GM19099 (cell line): ENCODE results near the gene CDK5.
A peak's percentile ranks its signal among the peaks of the same experiment; 100 is the strongest.

ENCODE experiments used
- POLR2A ChIP-seq: IDR thresholded peaks from 3 replicates; pipeline ENCODE4 v1.6.1; 2011; ENCODE audit warnings: low read depth; ENCODE audit not compliant: insufficient read length; ENCODE audit errors: extremely low read depth

Gene CDK5

GRCh38 chr7:151040616-151041375 is 16.9 kb downstream of the CDK5 start:
- no peak for TF ChIP-seq POLR2A

- no peak for TF ChIP-seq POLR2A
These were observed 17.7 kb downstream of the CDK5 start for GRCh38 chr7:151039850-151040548.

- TF ChIP-seq POLR2A, result no peak
These were observed 18.5 kb downstream of the CDK5 start for GRCh38 chr7:151038951-151039849.

DNA sequence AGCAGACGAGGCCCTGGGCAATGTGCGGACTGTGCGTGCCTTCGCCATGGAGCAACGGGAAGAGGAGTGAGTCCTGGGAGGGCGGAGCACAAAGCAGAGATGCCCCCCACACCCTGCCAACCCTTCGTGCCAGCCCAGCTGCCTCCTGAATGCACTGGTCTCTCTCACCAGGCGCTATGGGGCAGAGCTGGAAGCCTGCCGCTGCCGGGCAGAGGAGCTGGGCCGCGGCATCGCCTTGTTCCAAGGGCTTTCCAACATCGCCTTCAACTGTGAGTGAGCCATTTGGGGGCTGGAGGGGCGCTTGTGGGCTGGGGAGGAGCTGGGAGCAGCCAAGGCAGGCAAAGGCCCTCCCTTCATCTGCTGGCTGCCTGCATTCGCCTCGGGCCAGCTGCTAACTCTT is 21.8 kb downstream of the CDK5 start:
- no peak for TF ChIP-seq POLR2A

DNA sequence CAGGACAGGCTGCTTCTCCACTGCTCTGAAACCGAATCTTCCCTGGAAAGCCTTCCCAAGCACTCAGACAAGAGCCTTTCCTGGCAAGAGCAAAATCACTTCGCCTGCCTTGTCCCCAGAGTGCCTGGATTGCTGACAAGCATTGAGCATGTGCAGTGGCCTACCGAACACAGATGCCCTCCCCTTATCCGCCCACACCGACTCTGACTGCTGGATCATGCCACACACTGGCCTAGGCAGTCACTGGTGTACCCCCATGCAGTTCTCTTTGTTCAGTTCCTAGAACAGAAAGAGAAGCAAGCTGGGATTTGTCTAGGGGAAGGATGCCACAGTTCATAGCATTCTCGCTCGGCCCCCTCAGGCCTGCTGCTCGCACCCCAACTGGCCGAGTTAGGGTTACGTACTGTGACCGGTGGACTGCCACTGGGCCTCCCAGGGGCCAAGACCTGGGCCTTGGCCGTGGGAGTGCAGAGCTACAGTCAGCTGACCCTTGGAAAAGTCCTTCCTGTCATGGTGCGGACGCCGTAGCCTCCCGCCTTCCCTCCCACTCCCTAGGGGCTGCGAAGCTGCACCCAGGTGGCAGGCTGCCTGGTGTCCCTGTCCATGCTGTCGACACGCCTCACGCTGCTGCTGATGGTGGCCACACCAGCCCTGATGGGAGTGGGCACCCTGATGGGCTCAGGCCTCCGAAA is 22.5 kb downstream of the CDK5 start:
- TF ChIP-seq POLR2A, result no peak

DNA sequence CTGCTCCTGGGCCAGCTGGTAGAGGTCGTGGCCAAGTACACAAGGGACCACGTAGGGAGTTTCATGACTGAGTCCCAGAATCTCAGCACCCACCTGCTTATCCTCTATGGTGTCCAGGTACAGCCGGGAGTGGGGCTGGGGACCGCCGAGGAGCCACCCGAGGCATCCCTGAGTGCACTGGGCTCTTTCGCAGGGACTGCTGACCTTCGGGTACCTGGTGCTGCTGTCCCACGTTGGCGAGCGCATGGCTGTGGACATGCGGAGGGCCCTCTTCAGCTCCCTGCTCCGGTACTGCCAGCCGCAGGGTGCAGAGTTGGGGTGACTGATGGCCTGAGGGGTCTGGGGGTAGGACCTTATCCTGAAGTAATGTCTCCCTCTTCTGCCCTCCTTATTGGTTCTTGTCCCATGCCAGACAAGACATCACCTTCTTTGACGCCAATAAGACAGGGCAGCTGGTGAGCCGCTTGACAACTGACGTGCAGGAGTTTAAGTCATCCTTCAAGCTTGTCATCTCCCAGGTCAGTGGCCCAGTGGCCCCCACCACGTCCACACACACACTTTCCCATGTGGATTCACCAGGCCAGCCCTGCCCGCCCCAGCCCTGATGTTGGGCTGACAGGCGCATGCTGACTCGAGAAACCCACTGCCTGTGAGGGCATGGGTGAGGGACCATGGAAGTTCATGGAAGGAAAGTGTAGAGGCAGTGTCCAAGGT is 23.2 kb downstream of the CDK5 start:
- TF ChIP-seq POLR2A, result no peak

GRCh38 chr7:151033864-151034249 is 23.8 kb downstream of the CDK5 start:
- no peak for TF ChIP-seq POLR2A

DNA sequence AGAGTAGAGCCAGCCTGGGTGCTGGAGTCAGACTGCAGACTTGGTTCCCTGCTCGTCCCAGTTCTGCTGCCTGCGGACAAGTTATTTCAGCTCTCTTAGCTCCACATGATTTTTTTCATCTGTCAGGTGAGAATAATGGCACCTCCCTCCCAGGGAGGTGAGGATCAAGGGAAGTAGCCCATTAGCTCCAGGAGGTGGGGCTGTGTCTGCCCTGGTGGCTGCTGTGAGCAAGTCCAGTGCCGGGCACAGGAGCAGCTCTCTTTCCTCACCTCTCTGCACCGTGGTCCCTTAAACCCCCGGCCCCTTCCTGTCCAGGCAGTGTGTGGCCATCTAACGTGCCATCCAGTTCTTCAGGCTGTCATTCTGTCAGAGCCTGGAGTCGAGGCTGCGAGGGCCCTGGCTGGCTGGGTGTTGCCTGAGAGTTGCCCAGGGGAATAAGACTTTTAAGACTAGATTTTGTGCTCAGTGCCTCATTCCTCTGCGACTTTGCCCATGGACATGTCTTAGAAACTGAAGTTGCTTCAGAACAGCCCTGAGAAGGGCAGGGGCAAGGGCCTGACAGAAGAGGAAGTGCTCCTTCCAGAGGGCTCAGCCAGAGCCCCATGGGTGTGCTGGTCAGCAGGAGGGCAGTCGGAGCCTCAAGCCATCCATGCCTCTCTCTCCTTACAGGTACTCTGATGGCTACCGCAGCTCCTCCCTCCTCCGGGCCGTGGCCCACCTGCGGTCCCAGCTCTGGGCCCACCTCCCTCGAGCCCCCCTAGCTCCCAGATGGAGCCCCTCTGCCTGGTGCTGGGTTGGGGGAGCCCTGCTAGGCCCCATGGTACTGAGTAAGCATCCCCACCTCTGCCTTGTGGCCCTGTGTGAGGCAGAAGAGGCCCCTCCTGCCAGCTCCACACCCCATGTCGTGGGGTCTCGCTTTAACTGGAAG is 24.5 kb downstream of the CDK5 start:
- no peak for TF ChIP-seq POLR2A

DNA sequence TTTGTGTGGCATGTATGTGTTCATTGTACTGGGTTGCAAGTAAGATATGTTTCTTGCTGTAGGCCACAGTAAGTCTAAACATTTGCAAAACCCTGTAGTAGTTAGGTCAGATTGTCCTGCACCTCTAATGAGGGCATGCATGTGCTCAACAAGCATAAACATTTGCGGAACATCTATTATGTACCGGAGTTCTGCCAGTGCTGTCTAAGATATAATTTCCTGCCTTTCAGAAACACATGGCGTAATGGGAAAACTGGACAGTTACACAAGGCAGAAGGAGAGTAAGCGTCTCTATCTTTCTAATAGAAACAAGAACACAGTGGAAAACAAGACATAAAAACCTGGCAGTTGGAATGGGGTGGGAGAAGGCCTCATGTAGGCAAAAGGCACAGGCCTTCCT is 26.7 kb downstream of the CDK5 start:
- no peak for TF ChIP-seq POLR2A

- TF ChIP-seq POLR2A, result no peak
These were observed 28.7 kb downstream of the CDK5 start for GRCh38 chr7:151028948-151029501.

GRCh38 chr7:151028131-151028947 is 29.4 kb downstream of the CDK5 start, which contains the start of gene ABCB8:
TSS of gene ABCB8 (plus strand) at chr7:151028450. CDS start at chr7:151028516, 66 bp downstream.
- peak; percentile 62 for TF ChIP-seq POLR2A

GRCh38 chr7:151025924-151026671 is 31.6 kb downstream of the CDK5 start:
- no peak for TF ChIP-seq POLR2A
